Epithelial cell of esophagus (primary cell): ENCODE measurements around the gene ZCWPW1.
A peak's percentile ranks its signal among the peaks of the same experiment; 100 is the strongest.
"Not testable (repeated sequence)": the region's sequence is repeated elsewhere in the genome, so short reads cannot be mapped to it uniquely, and the experiment has no call there.

ENCODE experiments used
- DNase-seq: peaks from one replicate; pipeline ENCODE4 v3.0.0; 2010; ENCODE audit warnings: low read depth
- H3K4me3 ChIP-seq: 2 replicates; pipeline ENCODE4 v1.5.1; 2011; ENCODE audit warnings: mild to moderate bottlenecking, low read length, control low read depth
- TF ChIP-seq, protein P1 (sequence below): IDR thresholded peaks from 2 replicates; pipeline ENCODE4 v1.5.1; 2011; ENCODE audit warnings: low read depth, mild to moderate bottlenecking, low read length, control low read depth, inconsistent platforms; ENCODE audit not compliant: insufficient read depth; ENCODE audit errors: missing control alignments

ZCWPW1 gene

DNA sequence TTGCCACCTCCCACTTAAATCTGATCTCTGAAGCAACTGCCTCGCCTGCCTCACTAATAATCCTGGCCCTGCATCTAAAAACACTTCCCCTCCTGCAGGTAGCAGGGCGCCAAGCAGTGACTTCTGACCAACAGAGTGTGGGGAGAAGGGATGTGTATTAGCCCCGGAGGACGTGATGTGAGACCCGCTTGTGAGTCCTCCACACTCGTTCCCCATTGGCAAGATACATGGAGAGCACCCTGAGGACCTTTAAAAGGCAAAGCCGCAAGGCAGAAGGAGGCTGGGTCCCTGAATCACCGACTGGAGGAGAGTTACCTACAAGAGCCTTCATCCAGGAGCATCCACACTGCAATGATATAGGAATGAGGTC, 61.3 kb downstream of the ZCWPW1 start:
- H3K4me3 ChIP-seq, result no peak overlapping the region
- no peak for DNase-seq
- TF ChIP-seq, protein P1, sequence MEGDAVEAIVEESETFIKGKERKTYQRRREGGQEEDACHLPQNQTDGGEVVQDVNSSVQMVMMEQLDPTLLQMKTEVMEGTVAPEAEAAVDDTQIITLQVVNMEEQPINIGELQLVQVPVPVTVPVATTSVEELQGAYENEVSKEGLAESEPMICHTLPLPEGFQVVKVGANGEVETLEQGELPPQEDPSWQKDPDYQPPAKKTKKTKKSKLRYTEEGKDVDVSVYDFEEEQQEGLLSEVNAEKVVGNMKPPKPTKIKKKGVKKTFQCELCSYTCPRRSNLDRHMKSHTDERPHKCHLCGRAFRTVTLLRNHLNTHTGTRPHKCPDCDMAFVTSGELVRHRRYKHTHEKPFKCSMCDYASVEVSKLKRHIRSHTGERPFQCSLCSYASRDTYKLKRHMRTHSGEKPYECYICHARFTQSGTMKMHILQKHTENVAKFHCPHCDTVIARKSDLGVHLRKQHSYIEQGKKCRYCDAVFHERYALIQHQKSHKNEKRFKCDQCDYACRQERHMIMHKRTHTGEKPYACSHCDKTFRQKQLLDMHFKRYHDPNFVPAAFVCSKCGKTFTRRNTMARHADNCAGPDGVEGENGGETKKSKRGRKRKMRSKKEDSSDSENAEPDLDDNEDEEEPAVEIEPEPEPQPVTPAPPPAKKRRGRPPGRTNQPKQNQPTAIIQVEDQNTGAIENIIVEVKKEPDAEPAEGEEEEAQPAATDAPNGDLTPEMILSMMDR, result no peak

DNA sequence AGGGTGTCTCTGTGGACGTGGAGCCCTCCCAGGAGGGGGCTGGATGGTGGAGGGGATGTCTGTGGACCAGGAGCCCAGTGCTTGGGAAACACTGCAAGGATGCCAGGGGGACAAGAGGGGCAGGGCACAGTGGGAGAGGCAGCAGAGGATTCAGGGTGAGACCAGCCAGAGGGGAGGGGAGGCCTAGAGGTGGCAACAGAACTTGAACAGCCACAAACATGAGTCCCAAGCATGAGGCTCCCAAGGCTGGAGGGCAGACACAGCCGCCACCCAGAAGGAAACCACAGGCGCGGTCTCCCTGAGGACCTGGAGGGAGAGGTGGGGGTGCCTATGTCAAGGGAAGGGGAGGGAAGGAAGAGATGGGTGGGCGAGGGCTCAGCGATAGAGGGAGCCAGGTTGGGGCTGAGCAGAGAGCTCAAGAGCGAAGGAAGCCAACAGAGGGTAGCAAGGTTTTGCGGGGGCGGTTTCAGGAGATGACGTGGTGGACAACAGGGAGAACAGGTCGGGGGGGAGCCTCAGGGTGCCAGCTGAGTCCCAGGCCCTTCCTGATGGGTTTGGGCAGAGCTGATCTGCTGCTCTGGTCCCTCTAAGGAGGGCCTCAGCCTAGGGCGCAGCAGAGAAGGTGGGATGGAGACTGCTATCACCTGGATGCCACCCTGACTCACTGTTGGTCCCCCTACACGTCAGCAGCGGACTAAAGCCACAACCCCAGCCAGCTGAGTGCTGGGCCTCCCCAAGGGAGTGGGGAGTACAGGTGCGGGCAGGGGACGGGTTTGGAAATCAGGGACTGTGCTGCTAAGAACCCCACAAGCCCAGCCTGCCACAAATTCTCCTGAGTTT, 61.9 kb downstream of the ZCWPW1 start:
- peak; percentile 45 for DNase-seq
- TF ChIP-seq, protein P1, result no peak
- no peak overlapping the region for H3K4me3 ChIP-seq

GRCh38 chr7:100365998-100366367, 62.5 kb downstream of the ZCWPW1 start:
- not testable (repeated sequence) for DNase-seq, H3K4me3 ChIP-seq

GRCh38 chr7:100364480-100364879, 64.0 kb downstream of the ZCWPW1 start:
- no peak for DNase-seq
- no peak overlapping the region for H3K4me3 ChIP-seq
- TF ChIP-seq, protein P1, result no peak

DNA sequence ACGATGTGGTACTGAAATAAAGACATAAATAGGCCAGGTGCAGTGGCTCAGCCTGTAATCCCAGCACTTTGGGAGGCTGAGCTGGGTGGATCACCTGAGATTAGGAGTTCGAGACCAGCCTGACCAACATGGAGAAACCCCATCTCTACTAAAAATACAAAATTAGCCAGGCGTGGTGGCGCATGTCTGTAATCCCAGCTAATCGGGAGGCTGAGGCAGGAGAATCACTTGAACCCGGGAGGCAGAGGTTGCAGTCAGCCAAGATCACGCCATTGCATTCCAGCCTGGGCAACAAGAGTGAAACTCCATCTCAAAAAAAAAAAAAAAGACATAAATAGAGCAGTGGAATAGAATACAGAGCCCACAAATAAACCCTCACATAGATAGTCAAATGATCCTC, 64.7 kb downstream of the ZCWPW1 start:
- H3K4me3 ChIP-seq, DNase-seq: not testable (repeated sequence)

DNA sequence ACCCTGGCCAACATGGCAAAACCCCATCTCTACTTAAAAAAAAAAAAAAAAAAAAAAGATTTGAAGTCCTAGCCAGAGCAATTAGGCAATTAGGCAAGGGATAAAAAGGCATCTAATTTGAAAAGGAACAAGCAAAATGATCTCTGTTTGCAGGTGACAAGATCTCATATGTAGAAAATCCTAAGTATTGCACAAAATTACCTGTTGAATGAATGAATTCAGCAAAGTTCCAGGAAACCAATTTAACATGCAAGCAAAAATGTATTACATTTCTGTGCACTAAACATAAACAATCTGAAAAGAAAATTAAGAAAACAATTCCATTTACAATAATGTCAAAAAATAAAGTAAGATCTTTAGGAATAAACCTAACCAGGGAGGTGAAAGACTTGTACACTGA, 65.4 kb downstream of the ZCWPW1 start:
- H3K4me3 ChIP-seq, result no peak overlapping the region
- TF ChIP-seq, protein P1, result no peak
- no peak for DNase-seq

GRCh38 chr7:100360135-100360854, 68.2 kb downstream of the ZCWPW1 start:
- H3K4me3 ChIP-seq, result no peak overlapping the region
- TF ChIP-seq, protein P1, result no peak

DNA sequence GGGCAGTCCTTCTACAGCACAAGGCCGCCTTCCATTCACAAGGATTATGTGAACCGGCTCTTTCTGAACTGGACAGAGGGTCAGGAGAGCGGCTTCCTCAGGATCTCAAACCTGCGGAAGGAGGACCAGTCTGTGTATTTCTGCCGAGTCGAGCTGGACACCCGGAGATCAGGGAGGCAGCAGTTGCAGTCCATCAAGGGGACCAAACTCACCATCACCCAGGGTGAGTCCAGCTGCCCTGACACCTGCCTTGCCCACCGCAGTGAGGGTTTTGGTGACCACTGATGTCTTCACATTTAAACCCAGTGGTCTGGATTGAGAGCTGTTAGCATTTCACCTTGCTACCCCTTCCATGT, 69.7 kb downstream of the ZCWPW1 start:
- H3K4me3 ChIP-seq, result no peak overlapping the region
- DNase-seq, result no peak
- TF ChIP-seq, protein P1, result no peak

More at GRCh38 chr7:100360135-100360854, 68.2 kb downstream of the ZCWPW1 start:
- no peak for DNase-seq
